H1 (cell line): ENCODE measurements around the gene ROR1. TPM values are rescaled to one million over a fixed set of nuclear protein-coding genes. Genes with fewer than 3 reads are reported as not detected.

Source experiments
- polyA plus RNA-seq, 7 experiments: library from polyadenylated mRNA; depleted of rRNA in 3 of 7; stranded (reverse) in 5 of 7; unstranded in 2 of 7; fragments of >200 nt in 5 of 7; fragments of 200-250 nt in 2 of 7; gene quantifications; 1 replicate in 5 of 7; 2 replicates in 1 of 7; 4 replicates in 1 of 7; pipeline versions ENCODE4 v1.2.1 to v1.2.3, GENCODE V29; 2011 to 2013; ENCODE audit warnings: missing spikeins in 2 of 7, mixed read lengths in 2 of 7
- total RNA-seq: library from RNA; stranded (reverse); fragmentation: NEBNext Ultra II Directional; extraction: Animal tissue kit (Norgen Biotek cat#: 25700); gene quantifications from 2 replicates; pipeline ENCODE4 v1.2.1, GENCODE V29; 2021
- TF ChIP-seq, protein P1 (sequence below): fragments of 300-600 bp; sonication (generic); IDR thresholded peaks from 2 replicates; pipeline ENCODE4 v1.7.1; 2012; ENCODE audit warnings: low read length, moderate library complexity, mild to moderate bottlenecking, inconsistent platforms; ENCODE audit not compliant: insufficient replicate concordance

Gene ROR1
- total and polyA plus RNA-seq, 2 of the 8 experiments (the other 6 are each of a cell fraction or from before 2014, with no cell fraction given) = 33.6 to 73.6 TPM

DNA sequence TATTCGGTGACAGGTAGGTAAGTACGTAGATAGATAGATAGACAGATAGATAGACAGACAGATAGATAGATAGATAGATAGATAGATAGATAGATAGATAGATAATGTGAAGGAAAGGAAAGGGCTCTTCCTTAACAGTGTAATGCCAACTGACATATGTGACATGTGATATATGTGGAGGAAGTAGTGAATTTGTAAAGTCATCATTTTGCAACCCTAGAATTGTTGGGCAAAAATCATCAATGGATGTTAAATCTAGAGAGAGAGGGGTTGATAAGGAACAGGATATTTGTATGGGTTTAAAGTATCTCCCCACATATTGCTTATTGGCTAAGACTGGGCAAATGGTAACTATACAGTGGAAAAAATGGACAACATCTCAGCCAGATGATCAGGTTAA lies 166.6 kb downstream of the ROR1 start (continued):
- TF ChIP-seq, protein P1, sequence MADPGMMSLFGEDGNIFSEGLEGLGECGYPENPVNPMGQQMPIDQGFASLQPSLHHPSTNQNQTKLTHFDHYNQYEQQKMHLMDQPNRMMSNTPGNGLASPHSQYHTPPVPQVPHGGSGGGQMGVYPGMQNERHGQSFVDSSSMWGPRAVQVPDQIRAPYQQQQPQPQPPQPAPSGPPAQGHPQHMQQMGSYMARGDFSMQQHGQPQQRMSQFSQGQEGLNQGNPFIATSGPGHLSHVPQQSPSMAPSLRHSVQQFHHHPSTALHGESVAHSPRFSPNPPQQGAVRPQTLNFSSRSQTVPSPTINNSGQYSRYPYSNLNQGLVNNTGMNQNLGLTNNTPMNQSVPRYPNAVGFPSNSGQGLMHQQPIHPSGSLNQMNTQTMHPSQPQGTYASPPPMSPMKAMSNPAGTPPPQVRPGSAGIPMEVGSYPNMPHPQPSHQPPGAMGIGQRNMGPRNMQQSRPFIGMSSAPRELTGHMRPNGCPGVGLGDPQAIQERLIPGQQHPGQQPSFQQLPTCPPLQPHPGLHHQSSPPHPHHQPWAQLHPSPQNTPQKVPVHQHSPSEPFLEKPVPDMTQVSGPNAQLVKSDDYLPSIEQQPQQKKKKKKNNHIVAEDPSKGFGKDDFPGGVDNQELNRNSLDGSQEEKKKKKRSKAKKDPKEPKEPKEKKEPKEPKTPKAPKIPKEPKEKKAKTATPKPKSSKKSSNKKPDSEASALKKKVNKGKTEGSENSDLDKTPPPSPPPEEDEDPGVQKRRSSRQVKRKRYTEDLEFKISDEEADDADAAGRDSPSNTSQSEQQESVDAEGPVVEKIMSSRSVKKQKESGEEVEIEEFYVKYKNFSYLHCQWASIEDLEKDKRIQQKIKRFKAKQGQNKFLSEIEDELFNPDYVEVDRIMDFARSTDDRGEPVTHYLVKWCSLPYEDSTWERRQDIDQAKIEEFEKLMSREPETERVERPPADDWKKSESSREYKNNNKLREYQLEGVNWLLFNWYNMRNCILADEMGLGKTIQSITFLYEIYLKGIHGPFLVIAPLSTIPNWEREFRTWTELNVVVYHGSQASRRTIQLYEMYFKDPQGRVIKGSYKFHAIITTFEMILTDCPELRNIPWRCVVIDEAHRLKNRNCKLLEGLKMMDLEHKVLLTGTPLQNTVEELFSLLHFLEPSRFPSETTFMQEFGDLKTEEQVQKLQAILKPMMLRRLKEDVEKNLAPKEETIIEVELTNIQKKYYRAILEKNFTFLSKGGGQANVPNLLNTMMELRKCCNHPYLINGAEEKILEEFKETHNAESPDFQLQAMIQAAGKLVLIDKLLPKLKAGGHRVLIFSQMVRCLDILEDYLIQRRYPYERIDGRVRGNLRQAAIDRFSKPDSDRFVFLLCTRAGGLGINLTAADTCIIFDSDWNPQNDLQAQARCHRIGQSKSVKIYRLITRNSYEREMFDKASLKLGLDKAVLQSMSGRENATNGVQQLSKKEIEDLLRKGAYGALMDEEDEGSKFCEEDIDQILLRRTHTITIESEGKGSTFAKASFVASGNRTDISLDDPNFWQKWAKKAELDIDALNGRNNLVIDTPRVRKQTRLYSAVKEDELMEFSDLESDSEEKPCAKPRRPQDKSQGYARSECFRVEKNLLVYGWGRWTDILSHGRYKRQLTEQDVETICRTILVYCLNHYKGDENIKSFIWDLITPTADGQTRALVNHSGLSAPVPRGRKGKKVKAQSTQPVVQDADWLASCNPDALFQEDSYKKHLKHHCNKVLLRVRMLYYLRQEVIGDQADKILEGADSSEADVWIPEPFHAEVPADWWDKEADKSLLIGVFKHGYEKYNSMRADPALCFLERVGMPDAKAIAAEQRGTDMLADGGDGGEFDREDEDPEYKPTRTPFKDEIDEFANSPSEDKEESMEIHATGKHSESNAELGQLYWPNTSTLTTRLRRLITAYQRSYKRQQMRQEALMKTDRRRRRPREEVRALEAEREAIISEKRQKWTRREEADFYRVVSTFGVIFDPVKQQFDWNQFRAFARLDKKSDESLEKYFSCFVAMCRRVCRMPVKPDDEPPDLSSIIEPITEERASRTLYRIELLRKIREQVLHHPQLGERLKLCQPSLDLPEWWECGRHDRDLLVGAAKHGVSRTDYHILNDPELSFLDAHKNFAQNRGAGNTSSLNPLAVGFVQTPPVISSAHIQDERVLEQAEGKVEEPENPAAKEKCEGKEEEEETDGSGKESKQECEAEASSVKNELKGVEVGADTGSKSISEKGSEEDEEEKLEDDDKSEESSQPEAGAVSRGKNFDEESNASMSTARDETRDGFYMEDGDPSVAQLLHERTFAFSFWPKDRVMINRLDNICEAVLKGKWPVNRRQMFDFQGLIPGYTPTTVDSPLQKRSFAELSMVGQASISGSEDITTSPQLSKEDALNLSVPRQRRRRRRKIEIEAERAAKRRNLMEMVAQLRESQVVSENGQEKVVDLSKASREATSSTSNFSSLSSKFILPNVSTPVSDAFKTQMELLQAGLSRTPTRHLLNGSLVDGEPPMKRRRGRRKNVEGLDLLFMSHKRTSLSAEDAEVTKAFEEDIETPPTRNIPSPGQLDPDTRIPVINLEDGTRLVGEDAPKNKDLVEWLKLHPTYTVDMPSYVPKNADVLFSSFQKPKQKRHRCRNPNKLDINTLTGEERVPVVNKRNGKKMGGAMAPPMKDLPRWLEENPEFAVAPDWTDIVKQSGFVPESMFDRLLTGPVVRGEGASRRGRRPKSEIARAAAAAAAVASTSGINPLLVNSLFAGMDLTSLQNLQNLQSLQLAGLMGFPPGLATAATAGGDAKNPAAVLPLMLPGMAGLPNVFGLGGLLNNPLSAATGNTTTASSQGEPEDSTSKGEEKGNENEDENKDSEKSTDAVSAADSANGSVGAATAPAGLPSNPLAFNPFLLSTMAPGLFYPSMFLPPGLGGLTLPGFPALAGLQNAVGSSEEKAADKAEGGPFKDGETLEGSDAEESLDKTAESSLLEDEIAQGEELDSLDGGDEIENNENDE = no peak
